HG02623 (cell line): ENCODE measurements around the gene NARS2.
"Not testable (repeated sequence)": the region's sequence is repeated elsewhere in the genome, so short reads cannot be mapped to it uniquely, and the experiment has no call there.

Source experiments
- ATAC-seq: cut with Tn5 transposase; IDR thresholded peaks from one replicate; pipeline ENCODE4 v1.9.1; 2021; ENCODE audit warnings: moderate library complexity; ENCODE audit not compliant: unreplicated experiment

The NARS2 gene

DNA sequence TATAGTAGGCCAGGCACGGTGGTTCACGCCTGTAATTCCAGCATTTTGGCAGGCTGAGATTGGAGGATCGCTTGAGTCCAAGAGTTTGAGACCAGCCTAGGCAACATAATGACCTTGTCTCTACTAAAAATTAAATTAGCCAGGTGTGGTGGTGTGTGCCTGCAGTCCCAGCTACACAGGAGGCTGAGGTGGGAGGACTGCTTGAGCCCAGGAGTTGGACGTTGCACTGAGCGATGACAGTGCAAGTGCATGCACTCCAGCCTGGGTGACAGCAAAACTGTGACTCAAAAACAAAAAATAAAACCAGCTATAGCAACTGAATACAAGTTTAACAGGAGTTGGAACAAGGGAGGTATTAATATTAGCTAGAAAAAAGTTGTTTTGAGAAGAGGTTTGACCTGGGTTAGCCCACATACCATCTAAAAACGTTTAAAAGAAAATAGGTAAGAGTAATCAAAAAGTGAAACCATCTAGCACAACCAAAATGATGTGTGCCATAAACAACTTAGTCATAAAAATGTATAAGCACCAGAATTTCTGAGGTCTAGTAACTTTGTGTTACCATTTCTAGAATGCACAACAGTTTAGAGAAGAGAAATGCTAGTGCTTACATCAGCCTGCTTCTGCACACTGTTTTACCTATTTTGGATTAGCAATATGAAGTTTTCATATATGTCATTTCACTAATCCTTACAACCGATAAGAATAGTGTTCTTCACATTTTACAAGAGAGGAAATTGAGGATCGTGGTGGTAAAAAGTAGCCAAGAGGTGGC lies 26.5 kb downstream of the NARS2 start:
- ATAC-seq, result no peak

DNA sequence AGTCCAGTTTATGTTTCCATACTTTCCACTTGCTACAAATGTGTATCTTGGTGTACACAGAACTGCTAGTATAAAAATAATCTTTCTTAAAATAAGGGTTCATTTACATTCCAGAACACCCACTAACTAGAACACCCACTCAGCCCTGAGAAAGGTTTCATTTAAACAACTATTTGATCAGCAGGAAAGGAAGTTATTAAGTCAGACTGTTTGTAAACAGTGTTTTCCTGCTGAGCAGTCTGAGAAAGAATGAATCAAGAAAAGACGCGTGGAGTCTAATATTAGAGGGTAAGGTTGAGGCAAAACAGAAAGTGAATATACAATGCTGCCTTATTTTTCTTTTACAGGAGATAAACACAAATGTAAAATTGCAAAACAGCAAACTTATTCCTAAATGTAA lies 32.7 kb downstream of the NARS2 start:
- no peak for ATAC-seq

- no peak for ATAC-seq
These were observed 33.1 kb downstream of the NARS2 start for GRCh38 chr11:78541537-78541936.

GRCh38 chr11:78540256-78540655 lies 34.4 kb downstream of the NARS2 start:
- ATAC-seq, result no peak

- no peak for ATAC-seq
These were observed 35.2 kb downstream of the NARS2 start for GRCh38 chr11:78539506-78539905.

DNA sequence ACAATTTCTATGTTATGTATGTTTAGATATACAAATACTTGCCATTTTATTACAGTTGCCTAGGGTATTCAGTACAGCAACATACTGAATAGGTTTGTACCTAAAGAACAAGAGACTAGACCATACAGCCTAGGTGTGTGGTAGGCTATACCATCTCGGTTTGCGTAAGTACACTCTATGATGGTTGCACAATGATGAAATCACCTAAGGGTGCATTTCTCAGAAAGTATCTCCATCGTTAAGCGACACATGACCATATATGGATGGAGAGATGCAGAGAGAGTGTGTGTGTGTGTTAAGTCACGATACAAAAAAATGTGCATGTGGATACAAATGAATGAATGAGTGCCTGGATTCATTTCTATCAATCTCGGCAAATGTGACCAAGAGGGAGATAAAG lies 37.7 kb downstream of the NARS2 start:
- ATAC-seq, result no peak

GRCh38 chr11:78535920-78536319 lies 38.7 kb downstream of the NARS2 start:
- ATAC-seq, result no peak

DNA sequence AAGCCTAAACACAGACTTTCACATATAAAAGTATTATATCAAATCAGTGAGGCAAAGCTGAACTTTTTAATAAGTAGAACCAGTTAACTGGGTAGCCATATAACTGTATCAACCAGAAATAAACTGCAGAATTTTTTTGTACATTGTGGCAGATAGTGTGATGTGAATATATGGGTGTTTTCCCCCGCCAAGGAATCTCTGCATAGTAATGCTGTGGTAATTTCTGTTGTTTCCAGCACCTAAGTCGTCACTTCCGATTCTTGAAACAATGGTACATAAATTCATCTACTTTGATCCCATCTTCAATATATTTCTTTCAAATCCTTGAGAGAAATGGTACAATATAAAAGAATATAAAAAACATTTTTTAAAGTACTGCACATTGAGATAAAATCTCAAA lies 39.6 kb downstream of the NARS2 start:
- ATAC-seq, result no peak

GRCh38 chr11:78533399-78533798 lies 41.3 kb downstream of the NARS2 start:
- ATAC-seq, result peak; percentile 42

DNA sequence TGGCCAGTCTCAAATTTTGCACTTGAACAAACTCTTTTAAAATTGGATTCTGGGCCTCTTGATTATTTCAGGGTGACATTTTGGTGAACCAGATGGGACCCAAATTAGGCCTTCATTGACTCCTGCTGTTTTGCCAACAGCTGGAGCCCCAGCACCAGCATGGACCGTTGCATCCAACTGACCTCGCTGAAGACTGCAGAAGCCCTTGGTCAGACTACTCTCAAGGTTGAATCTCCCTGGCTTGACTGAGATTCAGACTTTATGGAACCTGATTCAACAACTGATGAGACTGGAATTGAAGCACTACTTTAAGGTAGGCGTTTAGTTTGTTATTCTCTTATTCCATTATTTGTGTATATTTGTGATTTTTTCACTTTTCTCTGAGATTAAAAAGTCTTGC lies 41.7 kb downstream of the NARS2 start:
- peak; percentile 41 for ATAC-seq

- ATAC-seq, result no peak
These were observed 48.0 kb downstream of the NARS2 start for GRCh38 chr11:78526497-78527146.

GRCh38 chr11:78525720-78526119 lies 48.9 kb downstream of the NARS2 start:
- no peak for ATAC-seq

- no peak for ATAC-seq
These were observed 54.4 kb downstream of the NARS2 start for GRCh38 chr11:78520230-78520629.

GRCh38 chr11:78516281-78516680 lies 58.4 kb downstream of the NARS2 start:
- ATAC-seq, result no peak

DNA sequence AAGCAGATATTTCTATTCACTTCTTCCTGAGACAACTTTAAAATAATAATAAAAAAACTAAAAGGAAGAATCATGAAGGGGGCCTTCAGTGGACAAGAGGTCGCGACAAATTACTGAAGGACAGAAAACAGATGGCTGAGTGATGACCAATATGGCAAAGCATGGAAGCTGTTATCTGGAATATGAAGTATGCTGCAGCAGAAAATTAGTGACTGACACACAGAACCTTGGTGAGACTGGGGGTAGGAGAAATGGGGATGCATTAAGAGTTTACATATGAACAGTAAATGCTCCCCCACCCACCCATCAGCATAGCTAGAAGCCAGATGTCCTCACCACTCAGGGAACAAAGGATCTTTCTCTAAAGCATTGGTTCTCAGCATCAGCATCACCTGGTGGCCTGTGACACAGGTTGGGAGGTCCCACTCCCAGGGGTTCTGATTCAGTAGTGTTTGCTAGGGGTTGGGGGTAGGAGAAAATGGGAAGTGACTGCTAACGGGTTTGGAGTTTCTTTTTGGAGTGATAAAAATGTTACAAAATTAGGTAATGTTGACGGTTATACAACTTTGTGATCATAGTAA lies 59.7 kb downstream of the NARS2 start:
- no peak for ATAC-seq

GRCh38 chr11:78513085-78513484 lies 61.6 kb downstream of the NARS2 start:
- not testable (repeated sequence) for ATAC-seq

- ATAC-seq, result no peak
These were observed 64.1 kb downstream of the NARS2 start for GRCh38 chr11:78510597-78510996.

- ATAC-seq, result no peak
These were observed 64.6 kb downstream of the NARS2 start for GRCh38 chr11:78510025-78510596.

DNA sequence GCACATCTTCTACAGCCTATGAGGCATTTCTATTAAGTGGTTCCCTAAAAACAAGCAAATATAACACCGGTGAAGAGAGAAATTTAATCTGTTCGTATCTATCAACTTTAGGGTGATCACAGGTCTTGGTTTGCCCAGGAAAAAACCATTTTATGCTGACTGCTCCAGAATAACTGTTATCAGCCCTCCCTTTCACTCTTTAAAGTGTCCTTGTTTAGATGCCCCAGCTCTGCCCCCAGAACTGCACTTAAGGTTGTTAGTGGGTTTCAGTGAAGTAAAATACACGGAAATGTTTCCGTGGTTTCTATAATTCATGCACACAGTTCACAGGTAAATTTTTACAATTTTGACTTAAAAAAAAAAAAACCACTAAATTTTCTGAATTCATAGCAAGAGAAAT lies 70.0 kb downstream of the NARS2 start:
- ATAC-seq, result no peak

GRCh38 chr11:78504181-78504580 lies 70.5 kb downstream of the NARS2 start:
- no peak for ATAC-seq

GRCh38 chr11:78499971-78500370 lies 74.7 kb downstream of the NARS2 start:
- ATAC-seq, result no peak

- ATAC-seq, result no peak
These were observed 77.4 kb downstream of the NARS2 start for GRCh38 chr11:78497293-78497692.
